ENCODE measurements around the gene BTNL8.

DNA sequence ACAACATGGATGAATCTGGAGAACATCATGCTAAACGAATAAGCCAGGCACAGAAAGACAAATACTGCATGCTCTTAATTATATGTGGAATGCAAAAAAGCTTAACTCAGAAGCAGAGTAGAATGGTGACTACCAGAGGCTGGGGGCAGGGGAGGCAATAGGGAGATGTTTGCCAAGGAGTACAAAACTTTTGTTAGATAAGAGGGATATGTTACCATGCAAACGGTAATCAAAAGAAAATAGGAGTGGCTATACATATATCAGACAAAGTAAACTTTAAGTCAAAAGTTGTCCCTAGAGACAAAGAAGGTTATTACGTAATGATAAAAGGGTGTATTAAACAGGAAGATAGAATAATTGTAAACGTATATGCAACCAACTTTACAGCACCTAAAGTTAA lies 71.9 kb downstream of the BTNL8 start:
- TF ChIP-seq CTCF (IDR thresholded peaks at IDR 0.05) (no peak), EP300 (IDR thresholded peaks at IDR 0.05; ENCODE audit: low read depth) (no peak), POLR2A (IDR thresholded peaks at IDR 0.05) (no peak), POLR2AphosphoS5 (IDR thresholded peaks at IDR 0.05) (no peak)

Measured in transverse colon (tissue), 4 donors.